Endometrial microvascular endothelial cells (primary cell): Measurements from ENCODE around the gene ETNK1. TPM values are rescaled to one million over a fixed set of nuclear protein-coding genes. Genes with fewer than 3 reads are reported as not detected.
"Not testable (repeated sequence)": the region's sequence is repeated elsewhere in the genome, so short reads cannot be mapped to it uniquely, and the experiment has no call there.

Source experiments
- in situ Hi-C: cut with HindIII; loops from 2 replicates; pipeline ENCODE4 v1.10.0; 2017; ENCODE audit warnings: low sequenced_read_pairs, low pct_unique_long_range_greater_than_20kb; ENCODE audit errors: inconsistent ontology term
- total RNA-seq: library from RNA; depleted of rRNA; stranded (reverse); fragments of >200 nt; gene quantifications from one replicate; pipeline ENCODE4 v1.2.3, GENCODE V29; 2015; ENCODE audit errors: inconsistent ontology term

The ETNK1 gene
- total RNA-seq, 1 donor from 2014 or later = 33.3 TPM

- in situ Hi-C loops = no loop called here
Observed at GRCh38 chr12:22677781-22678574, 53.0 kb downstream of the ETNK1 start.

GRCh38 chr12:22682663-22683062 is 57.7 kb downstream of the ETNK1 start:
- in situ Hi-C loops = no loop called here

GRCh38 chr12:22683131-22683530 is 58.2 kb downstream of the ETNK1 start:
- in situ Hi-C loops = no loop called here

GRCh38 chr12:22684140-22685118 is 59.5 kb downstream of the ETNK1 start:
- in situ Hi-C loops = no loop called here

GRCh38 chr12:22686193-22686592 is 61.2 kb downstream of the ETNK1 start:
- in situ Hi-C loops = no loop called here

DNA sequence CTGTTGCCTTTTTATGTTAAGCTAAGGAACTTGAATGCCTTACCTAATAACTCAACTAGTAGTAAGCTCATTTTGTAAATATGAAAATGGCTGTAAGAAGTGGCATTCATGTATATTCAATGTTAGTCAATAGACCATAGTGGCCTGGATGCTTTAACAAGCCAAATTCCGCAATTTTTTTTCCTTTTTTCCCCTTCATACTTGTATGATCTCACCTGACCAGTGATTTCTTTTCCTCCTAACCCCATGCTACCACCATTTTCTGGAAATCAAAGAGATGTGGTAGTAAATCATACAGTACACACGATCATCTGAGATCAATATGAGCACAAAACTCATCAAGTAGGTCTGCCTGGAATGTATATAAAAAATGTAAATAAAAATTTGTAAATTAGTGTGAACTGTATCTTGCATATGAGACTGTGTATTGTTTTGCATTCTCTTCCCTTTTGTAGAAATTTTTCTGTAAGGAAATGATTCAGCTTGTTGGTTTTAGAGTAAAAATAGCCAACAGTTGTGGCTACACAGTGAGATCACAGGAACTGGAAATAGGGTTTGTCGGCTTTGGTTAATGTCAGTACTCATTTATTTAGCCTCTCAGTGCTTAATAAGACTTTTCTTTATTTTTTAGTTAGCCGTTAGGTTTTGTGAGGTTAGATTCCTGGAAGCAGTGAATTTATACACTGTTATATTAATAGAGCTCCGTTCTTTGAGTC is 62.5 kb downstream of the ETNK1 start:
- in situ Hi-C loops = no loop called here

DNA sequence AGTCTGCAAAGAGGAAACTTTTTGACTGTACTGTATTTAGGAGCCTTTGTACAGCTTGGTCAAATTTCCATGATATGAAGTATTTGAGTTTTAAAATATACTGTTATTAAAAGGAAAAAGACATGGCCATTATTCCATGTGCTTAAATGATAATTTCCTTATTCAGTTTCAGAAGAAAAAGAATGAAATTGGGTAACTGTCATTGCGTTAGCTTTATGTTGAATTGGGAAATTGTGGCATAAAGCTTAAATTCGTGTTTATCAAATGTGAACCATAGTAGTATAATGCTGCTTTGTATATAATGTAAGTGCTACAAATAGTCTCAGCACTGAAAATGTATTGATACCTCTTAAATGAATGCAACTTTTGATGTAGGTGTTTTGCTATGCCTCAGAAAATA is 64.9 kb downstream of the ETNK1 start:
- in situ Hi-C loops = no loop called here

GRCh38 chr12:22691319-22691718 is 66.3 kb downstream of the ETNK1 start:
- in situ Hi-C loops = no loop called here

- in situ Hi-C loops = not testable (repeated sequence)
Observed at GRCh38 chr12:22692467-22692866, 67.5 kb downstream of the ETNK1 start.

- in situ Hi-C loops = no loop called here
Observed at GRCh38 chr12:22692964-22693555, 68.1 kb downstream of the ETNK1 start.

DNA sequence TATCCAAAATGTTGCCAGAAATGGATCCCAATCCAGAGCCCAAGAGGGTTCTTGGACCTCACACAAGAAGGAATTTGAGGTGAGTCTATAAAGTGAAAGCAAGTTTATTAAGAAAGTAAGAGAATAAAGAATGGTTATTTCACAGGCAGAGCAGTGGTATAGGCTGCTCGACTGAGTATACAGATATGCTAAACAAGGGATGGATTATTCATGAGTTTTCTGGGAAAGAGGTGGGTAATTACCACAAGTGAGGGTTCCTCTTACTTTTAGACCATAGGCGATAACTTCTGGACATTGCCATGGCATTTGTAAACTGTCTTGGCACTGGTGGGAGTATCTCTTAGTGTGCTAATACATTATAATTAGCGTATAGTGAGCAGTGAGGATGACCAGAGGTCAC is 73.6 kb downstream of the ETNK1 start:
- in situ Hi-C loops = no loop called here

GRCh38 chr12:22699705-22700104 is 74.7 kb downstream of the ETNK1 start:
- in situ Hi-C loops = not testable (repeated sequence)

GRCh38 chr12:22700106-22700505 is 75.1 kb downstream of the ETNK1 start:
- in situ Hi-C loops = no loop called here

DNA sequence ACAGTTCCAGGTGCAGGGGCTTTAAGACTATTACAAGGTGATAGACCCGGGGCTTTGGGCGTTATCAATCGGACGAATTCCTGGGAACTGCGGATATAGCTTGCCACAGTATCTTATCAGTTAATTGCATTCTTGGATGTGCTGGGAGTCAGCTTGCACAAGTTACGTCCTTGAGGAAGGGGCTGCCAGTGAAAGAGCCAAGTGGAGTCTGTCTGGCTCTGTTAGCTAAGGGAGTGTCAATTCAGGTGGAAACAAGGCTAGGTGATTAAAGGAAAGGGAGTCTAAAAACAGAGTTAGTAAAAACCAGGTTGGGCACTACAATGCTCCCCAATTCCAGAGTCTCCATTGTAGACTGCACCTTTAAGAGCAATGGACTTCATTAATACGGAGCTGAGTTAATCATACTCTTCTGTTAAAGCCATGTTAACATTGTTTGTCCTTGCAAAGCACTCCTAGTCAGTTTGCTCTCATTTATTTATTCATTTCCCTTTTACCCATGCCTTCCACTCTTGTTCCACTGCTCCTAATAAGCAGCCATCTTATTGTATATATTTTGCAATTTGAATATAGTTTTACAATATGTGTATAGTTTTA is 76.3 kb downstream of the ETNK1 start:
- in situ Hi-C loops = not testable (repeated sequence)

DNA sequence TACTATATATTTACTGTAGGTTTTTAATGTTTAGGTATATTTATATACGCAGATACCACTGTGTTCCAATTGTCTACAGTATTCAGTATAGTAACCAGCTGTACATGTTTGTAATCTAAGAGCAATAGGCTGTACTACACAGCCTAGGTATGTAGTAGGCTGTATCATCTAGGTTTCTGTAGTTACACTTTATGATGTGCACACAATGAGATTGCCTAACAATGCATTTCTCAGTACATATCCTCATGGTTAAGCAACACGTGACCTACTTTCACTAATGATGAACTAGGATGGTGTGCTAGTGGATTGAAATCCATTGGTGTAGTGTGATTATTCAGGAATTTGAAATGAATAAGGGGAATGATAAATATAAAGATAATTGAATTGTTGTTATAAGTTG is 77.7 kb downstream of the ETNK1 start:
- in situ Hi-C loops = no loop called here

DNA sequence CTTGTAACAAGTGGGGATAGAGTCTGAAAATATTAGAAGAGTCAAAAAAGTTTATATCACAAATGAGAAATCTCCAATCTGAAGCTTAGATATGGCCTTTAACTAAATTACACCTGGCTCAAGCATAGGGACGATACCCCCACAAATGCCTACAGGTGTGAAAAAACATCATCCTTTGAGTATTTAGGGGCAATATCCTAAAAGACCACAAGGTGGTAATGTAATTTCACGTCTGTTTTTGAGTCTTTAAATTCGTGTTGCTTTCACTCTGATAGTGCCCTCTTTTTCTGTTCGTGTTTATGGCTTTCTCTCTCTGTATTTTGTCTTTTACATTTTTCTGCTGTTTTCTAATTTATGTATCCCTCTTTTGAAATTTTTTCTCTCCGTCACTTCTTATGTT is 84.3 kb downstream of the ETNK1 start:
- in situ Hi-C loops = no loop called here

DNA sequence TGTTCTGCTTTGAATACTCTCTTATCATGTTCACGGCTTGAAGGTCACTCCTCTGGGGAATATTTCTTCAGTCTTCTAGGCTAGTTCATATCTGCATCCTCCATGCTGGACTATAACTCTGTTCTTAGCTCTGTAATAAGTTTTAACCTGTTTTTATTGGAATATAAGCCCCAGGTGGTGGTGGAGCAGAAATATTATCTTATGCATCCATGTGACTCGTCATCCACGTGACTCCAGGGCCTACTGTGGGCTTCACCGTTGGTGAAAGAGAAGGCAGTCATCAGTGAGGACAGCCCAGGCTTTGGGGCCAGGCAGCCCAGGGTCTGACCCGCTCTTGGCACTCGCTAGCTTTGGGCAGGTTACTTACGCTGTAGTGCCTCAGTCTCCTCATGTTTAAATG is 87.1 kb downstream of the ETNK1 start:
- in situ Hi-C loops = no loop called here

- in situ Hi-C loops = no loop called here
Observed at GRCh38 chr12:22715254-22715653, 90.3 kb downstream of the ETNK1 start.

GRCh38 chr12:22719745-22720144 is 94.8 kb downstream of the ETNK1 start:
- in situ Hi-C loops = no loop called here
